SH-SY5Y (cell line): ENCODE data around the gene SLC16A11.

Experiments used
- GATA2 ChIP-seq: IDR thresholded peaks from 2 replicates; pipeline ENCODE4 v1.6.1; 2011; ENCODE audit warnings: mild to moderate bottlenecking, low read depth, low read length
- GATA3 ChIP-seq: IDR thresholded peaks from 2 replicates; pipeline ENCODE4 v1.6.1; 2011; ENCODE audit warnings: low read depth, mild to moderate bottlenecking, low read length, moderate library complexity

Gene SLC16A11

GRCh38 chr17:7007143-7007542 is 36.7 kb downstream of the SLC16A11 start:
- no peak for TF ChIP-seq GATA3
- TF ChIP-seq GATA2, result no peak

- TF ChIP-seq GATA3 (no peak), GATA2 (no peak)
These were observed 38.2 kb downstream of the SLC16A11 start for GRCh38 chr17:7005716-7006115.

GRCh38 chr17:7004398-7005253 is 39.3 kb downstream of the SLC16A11 start:
- no peak for TF ChIP-seq GATA3
- TF ChIP-seq GATA2, result no peak

- TF ChIP-seq GATA3, result no peak
- no peak for TF ChIP-seq GATA2
These were observed 40.1 kb downstream of the SLC16A11 start for GRCh38 chr17:7003745-7004144.

GRCh38 chr17:7002288-7003047 is 41.4 kb downstream of the SLC16A11 start:
- TF ChIP-seq GATA2 (no peak), GATA3 (no peak)

GRCh38 chr17:7001318-7001961 is 42.5 kb downstream of the SLC16A11 start:
- TF ChIP-seq GATA2 (no peak), GATA3 (no peak)

- TF ChIP-seq GATA2, result no peak
- TF ChIP-seq GATA3, result no peak
These were observed 44.9 kb downstream of the SLC16A11 start for GRCh38 chr17:6998855-6999508.

GRCh38 chr17:6997171-6997570 is 46.7 kb downstream of the SLC16A11 start:
- TF ChIP-seq GATA2 (no peak), GATA3 (no peak)

- TF ChIP-seq GATA3 (no peak), GATA2 (no peak)
These were observed 47.5 kb downstream of the SLC16A11 start for GRCh38 chr17:6996256-6997011.

- TF ChIP-seq GATA3 (no peak), GATA2 (no peak)
These were observed 48.2 kb downstream of the SLC16A11 start, which contains the start of gene ALOX12 for GRCh38 chr17:6995500-6996255. Gene ALOX12, plus strand, starts transcription at chr17:6996049. Its CDS starts 69 bp downstream, at chr17:6996118.

GRCh38 chr17:6994666-6995256 is 49.1 kb downstream of the SLC16A11 start:
- TF ChIP-seq GATA3 (no peak), GATA2 (no peak)

- TF ChIP-seq GATA2, result no peak
- TF ChIP-seq GATA3, result no peak
These were observed 49.7 kb downstream of the SLC16A11 start for GRCh38 chr17:6994118-6994598.
